ENCODE measurements around the gene MUC16. TPM values are rescaled to one million over a fixed set of nuclear protein-coding genes. Genes with fewer than 3 reads are reported as not detected.

MUC16 gene
- total RNA-seq, 4 donors from 2014 or later: not detected

GRCh38 chr19:9052894-9053293 lies 42.7 kb upstream of the MUC16 start:
- Histone ChIP-seq H3K27ac (no peak overlapping the region), H3K27me3 (no peaks in the 10 kb centered on the region), H3K36me3 (no peaks in the 10 kb centered on the region), H3K4me3 (no peak overlapping the region), H3K4me1 (no peaks in the 10 kb centered on the region), H3K9me3 (no peaks in the 10 kb centered on the region)
- DNase-seq: no peak
- TF ChIP-seq CTCF (IDR thresholded peaks at IDR 0.05) (no peak), POLR2A (IDR thresholded peaks at IDR 0.05) (no peak)

- no peak overlapping the region for H3K27ac ChIP-seq
- H3K4me1 ChIP-seq: no peaks in the 10 kb centered on the region
- no peaks in the 10 kb centered on the region for H3K36me3 ChIP-seq
- H3K9me3 ChIP-seq: no peaks in the 10 kb centered on the region
- H3K4me3 ChIP-seq: no peak overlapping the region
- no peak for DNase-seq
- H3K27me3 ChIP-seq: no peaks in the 10 kb centered on the region
- TF ChIP-seq POLR2A (IDR thresholded peaks at IDR 0.05) (no peak), CTCF (IDR thresholded peaks at IDR 0.05) (no peak)
Observed at GRCh38 chr19:9046694-9047093, 36.5 kb upstream of the MUC16 start.

GRCh38 chr19:9044449-9044848 lies 34.2 kb upstream of the MUC16 start:
- H3K36me3 ChIP-seq: no peaks in the 10 kb centered on the region
- H3K27ac ChIP-seq: no peak overlapping the region
- no peak for TF ChIP-seq POLR2A (IDR thresholded peaks at IDR 0.05)
- no peaks in the 10 kb centered on the region for H3K4me1 ChIP-seq
- H3K27me3 ChIP-seq: no peaks in the 10 kb centered on the region
- no peak overlapping the region for H3K4me3 ChIP-seq
- DNase-seq: no peak
- H3K9me3 ChIP-seq: no peaks in the 10 kb centered on the region

GRCh38 chr19:9043524-9043923 lies 33.3 kb upstream of the MUC16 start:
- Histone ChIP-seq H3K36me3 (no peaks in the 10 kb centered on the region), H3K4me3 (no peak overlapping the region), H3K27ac (no peak overlapping the region), H3K4me1 (no peaks in the 10 kb centered on the region), H3K9me3 (no peaks in the 10 kb centered on the region), H3K27me3 (no peaks in the 10 kb centered on the region)
- DNase-seq: no peak
- TF ChIP-seq POLR2A (IDR thresholded peaks at IDR 0.05) (no peak), CTCF (IDR thresholded peaks at IDR 0.05) (no peak)

- H3K27ac ChIP-seq: no peak overlapping the region
- no peaks in the 10 kb centered on the region for H3K36me3 ChIP-seq
- TF ChIP-seq CTCF (IDR thresholded peaks at IDR 0.05): no peak
- H3K9me3 ChIP-seq: no peaks in the 10 kb centered on the region
- no peaks in the 10 kb centered on the region for H3K27me3 ChIP-seq
- H3K4me1 ChIP-seq: no peaks in the 10 kb centered on the region
- no peak for DNase-seq
- no peak overlapping the region for H3K4me3 ChIP-seq
Observed at GRCh38 chr19:9041023-9041422, 30.8 kb upstream of the MUC16 start.

- Histone ChIP-seq H3K9me3 (no peaks in the 10 kb centered on the region), H3K4me1 (no peaks in the 10 kb centered on the region), H3K27ac (no peak overlapping the region), H3K4me3 (no peak overlapping the region), H3K36me3 (no peaks in the 10 kb centered on the region), H3K27me3 (no peaks in the 10 kb centered on the region)
- no peak for TF ChIP-seq CTCF (IDR thresholded peaks at IDR 0.05)
- TF ChIP-seq POLR2A (IDR thresholded peaks at IDR 0.05): no peak
- no peak for DNase-seq
Observed at GRCh38 chr19:9040131-9040530, 29.9 kb upstream of the MUC16 start.
